PFSK-1 (cell line): Measurements from ENCODE around the gene SLC1A2.

ENCODE experiments used
- FOXP2 ChIP-seq: optimal IDR thresholded peaks from 2 replicates; pipeline ENCODE3; 2011; ENCODE audit warnings: borderline replicate concordance, control low read depth, inconsistent platforms; ENCODE audit not compliant: insufficient read depth; ENCODE audit errors: extremely low read length, extremely low read depth
- POLR2AphosphoS5 ChIP-seq: IDR thresholded peaks from 2 replicates; pipeline ENCODE4 v1.6.1; 2012; ENCODE audit warnings: low read depth, mild to moderate bottlenecking, control low read depth, low read length, moderate library complexity
- REST ChIP-seq, 2 experiments: IDR thresholded peaks; 2 replicates each; pipeline versions ENCODE4 v1.6.1 to v1.8.0; 2011 to 2012; ENCODE audit warnings: low read depth in 2 of 2, low read length in 2 of 2, control low read depth in 1 of 2, inconsistent platforms in 1 of 2, mild to moderate bottlenecking in 1 of 2, moderate library complexity in 1 of 2; ENCODE audit not compliant: insufficient read depth in 1 of 2
- SIN3A ChIP-seq: IDR thresholded peaks from 2 replicates; pipeline ENCODE4 v1.6.1; 2012; ENCODE audit warnings: mild to moderate bottlenecking, low read length, moderate library complexity, borderline replicate concordance; ENCODE audit not compliant: insufficient read depth
- TAF1 ChIP-seq: IDR thresholded peaks from 2 replicates; pipeline ENCODE4 v1.6.1; 2012; ENCODE audit warnings: low read length, control low read depth, borderline replicate concordance; ENCODE audit not compliant: insufficient read depth

The SLC1A2 gene

GRCh38 chr11:35238882-35239281 is 180.5 kb downstream of the SLC1A2 start:
- TF ChIP-seq SIN3A = no peak
- no peak for TF ChIP-seq FOXP2
- TF ChIP-seq TAF1 = no peak
- TF ChIP-seq POLR2AphosphoS5 = no peak
- TF ChIP-seq REST (IDR thresholded peaks at IDR 0.05; ENCODE audit: insufficient read depth in 1 of 2, low read depth in 2 of 2, low read length in 2 of 2) = no peak

- TF ChIP-seq FOXP2 = no peak
- TF ChIP-seq SIN3A = no peak
- peak; percentile 41; the same call in 1 of the 2 replicates for TF ChIP-seq TAF1
Measured at GRCh38 chr11:35237860-35238715, 181.3 kb downstream of the SLC1A2 start.

GRCh38 chr11:35237351-35237750 is 182.0 kb downstream of the SLC1A2 start:
- TF ChIP-seq SIN3A (no peak), POLR2AphosphoS5 (no peak), TAF1 (no peak), REST (IDR thresholded peaks at IDR 0.05; ENCODE audit: insufficient read depth in 1 of 2, low read depth in 2 of 2, low read length in 2 of 2) (no peak), FOXP2 (no peak)

- peak; percentile 23; the same call in 1 of the 2 replicates for TF ChIP-seq TAF1
- TF ChIP-seq POLR2AphosphoS5 = no peak
Measured at GRCh38 chr11:35236667-35237003, 182.7 kb downstream of the SLC1A2 start.

GRCh38 chr11:35235936-35236666 is 183.3 kb downstream of the SLC1A2 start:
- no peak for TF ChIP-seq SIN3A
- TF ChIP-seq POLR2AphosphoS5 = no peak
- no peak for TF ChIP-seq FOXP2
- no peak for TF ChIP-seq TAF1

- TF ChIP-seq POLR2AphosphoS5 (no peak), REST (IDR thresholded peaks at IDR 0.05; ENCODE audit: insufficient read depth in 1 of 2, low read depth in 2 of 2, low read length in 2 of 2) (no peak), SIN3A (no peak), TAF1 (no peak), FOXP2 (no peak)
Measured at GRCh38 chr11:35235498-35235897, 183.9 kb downstream of the SLC1A2 start.
